ENCODE results near the gene ATP10B.
"Not testable (repeated sequence)": the region's sequence is repeated elsewhere in the genome, so short reads cannot be mapped to it uniquely, and the experiment has no call there.

The ATP10B gene

GRCh38 chr5:160852049-160852448 lies at the start of gene ATP10B:
Gene ATP10B, minus strand, starts transcription at chr5:160852211. Its CDS starts 164,137 bp downstream, at chr5:160688074.
- DNase-seq = no peak

- no peak for DNase-seq
These were observed 49.6 kb upstream of the ATP10B start for GRCh38 chr5:160901656-160902055.

GRCh38 chr5:160899735-160900134 lies 47.7 kb upstream of the ATP10B start:
- DNase-seq = no peak

GRCh38 chr5:160893180-160893964 lies 41.4 kb upstream of the ATP10B start:
- DNase-seq = not testable (repeated sequence)

GRCh38 chr5:160887780-160888179 lies 35.8 kb upstream of the ATP10B start:
- DNase-seq = no peak

GRCh38 chr5:160873560-160874200 lies 21.7 kb upstream of the ATP10B start:
- DNase-seq = not testable (repeated sequence)

- no peak for DNase-seq
These were observed 18.0 kb upstream of the ATP10B start for GRCh38 chr5:160869989-160870521.

- no peak for DNase-seq
These were observed 16.0 kb upstream of the ATP10B start for GRCh38 chr5:160867976-160868375.

GRCh38 chr5:160851451-160851850 lies 560 bp downstream of the ATP10B start:
- no peak for DNase-seq

- no peak for DNase-seq
These were observed 1.6 kb downstream of the ATP10B start for GRCh38 chr5:160850421-160850820.

GRCh38 chr5:160847526-160848085 lies 4.4 kb downstream of the ATP10B start:
- no peak for DNase-seq

- no peak for DNase-seq
These were observed 5.4 kb downstream of the ATP10B start for GRCh38 chr5:160846642-160847041.

GRCh38 chr5:160844177-160844576 lies 7.8 kb downstream of the ATP10B start:
- no peak for DNase-seq

- DNase-seq = no peak
These were observed 8.8 kb downstream of the ATP10B start for GRCh38 chr5:160843240-160843639.

- no peak for DNase-seq
These were observed 14.0 kb downstream of the ATP10B start for GRCh38 chr5:160837749-160838593.

GRCh38 chr5:160837211-160837610 lies 14.8 kb downstream of the ATP10B start:
- DNase-seq = no peak

- no peak for DNase-seq
These were observed 16.0 kb downstream of the ATP10B start for GRCh38 chr5:160835818-160836528.

GRCh38 chr5:160835376-160835775 lies 16.6 kb downstream of the ATP10B start:
- no peak for DNase-seq

GRCh38 chr5:160833806-160834205 lies 18.2 kb downstream of the ATP10B start:
- no peak for DNase-seq

GRCh38 chr5:160831801-160832200 lies 20.2 kb downstream of the ATP10B start:
- DNase-seq = no peak

- DNase-seq = no peak
These were observed 27.6 kb downstream of the ATP10B start for GRCh38 chr5:160824301-160825001.

GRCh38 chr5:160812996-160813395 lies 39.0 kb downstream of the ATP10B start:
- not testable (repeated sequence) for DNase-seq
